Measurements from ENCODE around the gene LGR4.
A peak's percentile ranks its signal among the peaks of the same experiment; 100 is the strongest.

GRCh38 chr11:27362749-27363575 is 109.6 kb downstream of the LGR4 start, which contains the start of gene CCDC34:
- TF ChIP-seq, protein P1, sequence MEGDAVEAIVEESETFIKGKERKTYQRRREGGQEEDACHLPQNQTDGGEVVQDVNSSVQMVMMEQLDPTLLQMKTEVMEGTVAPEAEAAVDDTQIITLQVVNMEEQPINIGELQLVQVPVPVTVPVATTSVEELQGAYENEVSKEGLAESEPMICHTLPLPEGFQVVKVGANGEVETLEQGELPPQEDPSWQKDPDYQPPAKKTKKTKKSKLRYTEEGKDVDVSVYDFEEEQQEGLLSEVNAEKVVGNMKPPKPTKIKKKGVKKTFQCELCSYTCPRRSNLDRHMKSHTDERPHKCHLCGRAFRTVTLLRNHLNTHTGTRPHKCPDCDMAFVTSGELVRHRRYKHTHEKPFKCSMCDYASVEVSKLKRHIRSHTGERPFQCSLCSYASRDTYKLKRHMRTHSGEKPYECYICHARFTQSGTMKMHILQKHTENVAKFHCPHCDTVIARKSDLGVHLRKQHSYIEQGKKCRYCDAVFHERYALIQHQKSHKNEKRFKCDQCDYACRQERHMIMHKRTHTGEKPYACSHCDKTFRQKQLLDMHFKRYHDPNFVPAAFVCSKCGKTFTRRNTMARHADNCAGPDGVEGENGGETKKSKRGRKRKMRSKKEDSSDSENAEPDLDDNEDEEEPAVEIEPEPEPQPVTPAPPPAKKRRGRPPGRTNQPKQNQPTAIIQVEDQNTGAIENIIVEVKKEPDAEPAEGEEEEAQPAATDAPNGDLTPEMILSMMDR (IDR thresholded peaks at IDR 0.05), result no peak
- peak in 1 of 2 donors; percentile 41 for TF ChIP-seq POLR2A (IDR thresholded peaks at IDR 0.05)

Data from Peyer's patch (tissue), 4 donors.